ENCODE measurements around the gene PTPRT.

- TF ChIP-seq CTCF (IDR thresholded peaks at IDR 0.05): no peak
- no peak for TF ChIP-seq POLR2A (IDR thresholded peaks at IDR 0.05)
These were observed 486.0 kb downstream of the PTPRT start for GRCh38 chr20:42703744-42704143.

Data from suprapubic skin (tissue), 3 donors.